Neutrophil (primary cell): ENCODE data around the gene C20orf173.

Experiments
- H3K27ac ChIP-seq: fragments of 200-600 bp; sonication (generic); 2 replicates; pipeline ENCODE4 v1.5.1; 2016; ENCODE audit warnings: mild to moderate bottlenecking, moderate library complexity
- H3K27me3 ChIP-seq: fragments of 200-600 bp; sonication (generic); 2 replicates; pipeline ENCODE4 v1.6.0; 2016; ENCODE audit warnings: mild to moderate bottlenecking
- H3K36me3 ChIP-seq: fragments of 200-600 bp; sonication (generic); 2 replicates; pipeline ENCODE4 v1.5.1; 2017
- H3K4me1 ChIP-seq, 2 experiments: fragments of 200-600 bp in 1 of 2; sonication (generic) in 1 of 2; 1 replicate in 1 of 2; 2 replicates in 1 of 2; pipeline versions ENCODE4 v1.5.1 to v1.6.1; 2013 to 2016; ENCODE audit warnings: low read depth in 1 of 2, low read length in 1 of 2, mild to moderate bottlenecking in 1 of 2, moderate library complexity in 1 of 2; ENCODE audit not compliant: control insufficient read depth in 1 of 2, insufficient read depth in 1 of 2
- H3K4me3 ChIP-seq, 2 experiments: fragments of 200-600 bp in 1 of 2; sonication (generic) in 1 of 2; 1 replicate in 1 of 2; 2 replicates in 1 of 2; pipeline ENCODE4 v1.5.1; 2013 to 2016; ENCODE audit warnings: low read depth in 1 of 2, low read length in 1 of 2, mild to moderate bottlenecking in 1 of 2, moderate library complexity in 1 of 2
- H3K9me3 ChIP-seq: fragments of 200-600 bp; sonication (generic); 2 replicates; pipeline ENCODE4 v1.5.1; 2016
- CTCF ChIP-seq: fragments of 200-600 bp; sonication (generic); IDR thresholded peaks from 2 replicates; pipeline ENCODE4 v1.5.1; 2016; ENCODE audit warnings: antibody characterized with exemption

The C20orf173 gene

GRCh38 chr20:35541118-35541782, 11.8 kb upstream of the C20orf173 start:
- peaks cover 6 to 11% of the 10 kb centered on the region in 2 experiments for H3K4me1 ChIP-seq
- peak overlapping the region; percentile 87 for H3K27ac ChIP-seq
- H3K9me3 ChIP-seq = no peaks in the 10 kb centered on the region
- H3K27me3 ChIP-seq = no peaks in the 10 kb centered on the region
- TF ChIP-seq CTCF = no peak
- no peaks in the 10 kb centered on the region for H3K36me3 ChIP-seq
- peak overlapping the region; percentile 72 to 84 for H3K4me3 ChIP-seq

- no peak for TF ChIP-seq CTCF
- Histone ChIP-seq H3K36me3 (no peaks in the 10 kb centered on the region), H3K4me3 (no peak overlapping the region), H3K4me1 (peaks cover 6 to 11% of the 10 kb centered on the region in 2 experiments), H3K9me3 (no peaks in the 10 kb centered on the region), H3K27me3 (no peaks in the 10 kb centered on the region), H3K27ac (no peak overlapping the region)
Observed at GRCh38 chr20:35539756-35540212, 10.3 kb upstream of the C20orf173 start.

GRCh38 chr20:35527122-35527769, 2.2 kb downstream of the C20orf173 start:
- no peaks in the 10 kb centered on the region for H3K27me3 ChIP-seq
- H3K4me1 ChIP-seq = no peaks in the 10 kb centered on the region
- H3K9me3 ChIP-seq = no peaks in the 10 kb centered on the region
- no peaks in the 10 kb centered on the region for H3K36me3 ChIP-seq
- no peak overlapping the region for H3K27ac ChIP-seq
- no peak for TF ChIP-seq CTCF
- H3K4me3 ChIP-seq = no peak overlapping the region

- H3K9me3 ChIP-seq = no peaks in the 10 kb centered on the region
- H3K27me3 ChIP-seq = no peaks in the 10 kb centered on the region
- no peaks in the 10 kb centered on the region for H3K36me3 ChIP-seq
- TF ChIP-seq CTCF = no peak
- H3K4me1 ChIP-seq = no peaks in the 10 kb centered on the region
- H3K27ac ChIP-seq = no peak overlapping the region
- H3K4me3 ChIP-seq = no peak overlapping the region
Observed at GRCh38 chr20:35525639-35526038, 3.8 kb downstream of the C20orf173 start.

GRCh38 chr20:35523298-35523888, 6.1 kb downstream of the C20orf173 start:
- H3K9me3 ChIP-seq = no peaks in the 10 kb centered on the region
- H3K36me3 ChIP-seq = no peaks in the 10 kb centered on the region
- no peaks in the 10 kb centered on the region for H3K4me1 ChIP-seq
- no peak overlapping the region for H3K4me3 ChIP-seq
- no peaks in the 10 kb centered on the region for H3K27me3 ChIP-seq
- no peak overlapping the region for H3K27ac ChIP-seq
- TF ChIP-seq CTCF = no peak
